SK-N-MC (cell line): ENCODE results near the gene MCRIP1.

ENCODE experiments used
- DNase-seq: peaks from one replicate; pipeline ENCODE4 v3.0.0-alpha.2; 2011; ENCODE audit warnings: low read depth, low spot score
- H3K27ac ChIP-seq: fragments of 200-600 bp; sonication (generic); 2 replicates; pipeline ENCODE4 v1.5.1; 2016; ENCODE audit warnings: mixed run types
- H3K36me3 ChIP-seq: fragments of 200-600 bp; sonication (generic); 2 replicates; pipeline ENCODE4 v1.6.1; 2017; ENCODE audit warnings: antibody characterized with exemption, low read length, mixed read lengths; ENCODE audit not compliant: insufficient read depth
- H3K4me3 ChIP-seq: fragments of 200-600 bp; sonication (generic); 2 replicates; pipeline ENCODE4 v1.5.1; 2016
- H3K9ac ChIP-seq: fragments of 200-600 bp; sonication (generic); 2 replicates; pipeline ENCODE4 v1.8.0; 2017; ENCODE audit warnings: mixed run types, mixed read lengths; ENCODE audit not compliant: insufficient read length
- H3K9me3 ChIP-seq: fragments of 200-600 bp; sonication (generic); 2 replicates; pipeline ENCODE4 v1.6.1; 2017; ENCODE audit warnings: low read depth, mild to moderate bottlenecking, antibody characterized with exemption, low read length, moderate library complexity, mixed read lengths
- EZH2 ChIP-seq: fragments of 200-600 bp; sonication (generic); IDR thresholded peaks from one replicate; pipeline ENCODE4 v1.6.1; 2017; ENCODE audit warnings: antibody characterized with exemption
- FOXP2 ChIP-seq: optimal IDR thresholded peaks from 2 replicates; pipeline ENCODE3; 2011; ENCODE audit warnings: mild to moderate bottlenecking, moderate library complexity; ENCODE audit not compliant: insufficient read depth; ENCODE audit errors: extremely low read length, control extremely low read depth
- POLR2AphosphoS5 ChIP-seq: IDR thresholded peaks from 2 replicates; pipeline ENCODE4 v1.6.1; 2012; ENCODE audit warnings: mild to moderate bottlenecking, low read depth, low read length, borderline replicate concordance

Gene MCRIP1

GRCh38 chr17:81865358-81865732 lies 32.3 kb upstream of the MCRIP1 start:
- no peak overlapping the region for H3K9ac ChIP-seq
- H3K36me3 ChIP-seq: peaks cover 31% of the 10 kb centered on the region
- no peak for DNase-seq
- H3K27ac ChIP-seq: peak overlapping the region; percentile 54; the same call in 1 of the 2 replicates
- TF ChIP-seq EZH2: no peak
- TF ChIP-seq FOXP2: no peak
- TF ChIP-seq POLR2AphosphoS5: no peak
- H3K9me3 ChIP-seq: no peaks in the 10 kb centered on the region
- H3K4me3 ChIP-seq: no peak overlapping the region

- Histone ChIP-seq H3K27ac (0 out of 2 replicates have a peak overlapping the region, but pooled peaks have one; percentile 42), H3K9ac (no peak overlapping the region), H3K4me3 (no peak overlapping the region), H3K36me3 (peaks cover 25% of the 10 kb centered on the region), H3K9me3 (no peaks in the 10 kb centered on the region)
- no peak for DNase-seq
- TF ChIP-seq POLR2AphosphoS5: no peak
- TF ChIP-seq EZH2: no peak
- TF ChIP-seq FOXP2: no peak
Observed at GRCh38 chr17:81863833-81864768, 31.0 kb upstream of the MCRIP1 start.

GRCh38 chr17:81863123-81863675 lies 30.1 kb upstream of the MCRIP1 start:
- Histone ChIP-seq H3K4me3 (no peak overlapping the region), H3K27ac (peak overlapping the region; percentile 42; the same call in 1 of the 2 replicates), H3K9me3 (no peaks in the 10 kb centered on the region), H3K36me3 (peaks cover 25% of the 10 kb centered on the region), H3K9ac (peak overlapping the region; percentile 28)
- TF ChIP-seq FOXP2: no peak
- no peak for TF ChIP-seq POLR2AphosphoS5
- no peak for TF ChIP-seq EZH2
- DNase-seq: no peak

GRCh38 chr17:81860756-81861568 lies 27.9 kb upstream of the MCRIP1 start:
- no peak for TF ChIP-seq EZH2
- TF ChIP-seq POLR2AphosphoS5: peak; percentile 97
- peaks cover 34% of the 10 kb centered on the region for H3K36me3 ChIP-seq
- H3K9me3 ChIP-seq: no peaks in the 10 kb centered on the region

GRCh38 chr17:81859906-81860755 lies 27.0 kb upstream of the MCRIP1 start, which contains the start of gene P4HB:
TSS of gene P4HB (minus strand) at chr17:81860535. CDS start at chr17:81860471, 64 bp downstream.
- Histone ChIP-seq H3K9me3 (no peaks in the 10 kb centered on the region), H3K36me3 (peaks cover 42% of the 10 kb centered on the region), H3K4me3 (peak within 1 kb of the TSS; percentile 94), H3K27ac (peak within 1 kb of the TSS; percentile 80), H3K9ac (peak within 1 kb of the TSS; percentile 93)
- TF ChIP-seq FOXP2 (no peak), POLR2AphosphoS5 (peak; percentile 86; the same call in 1 of the 2 replicates), EZH2 (no peak)
- no peak for DNase-seq

More at GRCh38 chr17:81860756-81861568, 27.9 kb upstream of the MCRIP1 start:
- peak; percentile 100 for DNase-seq
- Histone ChIP-seq H3K27ac (peak overlapping the region; percentile 80), H3K4me3 (peak overlapping the region; percentile 94), H3K9ac (peak overlapping the region; percentile 93)

- Histone ChIP-seq H3K4me3 (peak overlapping the region; percentile 85), H3K9ac (peak overlapping the region; percentile 84), H3K27ac (no peak overlapping the region), H3K36me3 (peaks cover 51% of the 10 kb centered on the region), H3K9me3 (no peaks in the 10 kb centered on the region)
- TF ChIP-seq FOXP2 (no peak), EZH2 (no peak), POLR2AphosphoS5 (no peak)
- DNase-seq: no peak
Observed at GRCh38 chr17:81858967-81859905, 26.1 kb upstream of the MCRIP1 start.
